Measurements from ENCODE around the gene PRDM11.
A peak's percentile ranks its signal among the peaks of the same experiment; 100 is the strongest.

Gene PRDM11

DNA sequence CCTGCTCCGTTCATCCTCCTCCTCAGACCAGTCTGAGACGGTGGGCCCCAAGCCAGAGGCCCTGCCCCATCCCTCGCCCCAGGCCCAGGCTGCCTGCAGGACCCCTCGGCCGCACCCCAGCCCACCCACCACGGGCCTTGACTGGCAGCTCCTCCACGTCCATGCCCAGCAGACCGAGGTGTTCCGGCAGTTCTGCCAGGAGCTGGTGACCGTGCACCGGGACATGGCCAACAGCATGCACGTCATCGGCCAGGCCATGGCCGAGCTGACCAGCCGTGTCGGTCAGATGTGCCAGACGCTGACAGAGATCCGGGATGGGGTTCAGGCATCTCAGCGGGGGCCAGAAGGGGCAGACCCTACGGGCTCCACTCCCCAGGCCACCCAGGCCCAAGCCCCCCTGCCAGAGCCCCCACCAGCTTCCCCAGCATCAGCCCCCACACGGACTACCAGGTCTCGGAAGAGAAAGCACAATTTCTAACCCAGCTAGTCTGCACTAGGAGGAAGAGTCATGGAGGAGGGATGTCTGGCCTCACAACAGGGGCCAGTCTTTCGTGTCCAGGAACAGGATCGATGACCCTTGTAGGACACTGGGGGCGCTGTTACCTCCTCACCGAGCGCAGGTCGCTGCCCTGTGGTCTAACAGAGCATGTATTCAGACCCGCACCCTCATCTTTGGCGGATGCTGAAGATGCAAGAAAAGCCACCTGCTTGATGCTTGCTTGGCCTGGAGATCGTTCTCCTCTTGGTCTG lies 66.3 kb downstream of the PRDM11 start:
- DNase-seq: no peak

DNA sequence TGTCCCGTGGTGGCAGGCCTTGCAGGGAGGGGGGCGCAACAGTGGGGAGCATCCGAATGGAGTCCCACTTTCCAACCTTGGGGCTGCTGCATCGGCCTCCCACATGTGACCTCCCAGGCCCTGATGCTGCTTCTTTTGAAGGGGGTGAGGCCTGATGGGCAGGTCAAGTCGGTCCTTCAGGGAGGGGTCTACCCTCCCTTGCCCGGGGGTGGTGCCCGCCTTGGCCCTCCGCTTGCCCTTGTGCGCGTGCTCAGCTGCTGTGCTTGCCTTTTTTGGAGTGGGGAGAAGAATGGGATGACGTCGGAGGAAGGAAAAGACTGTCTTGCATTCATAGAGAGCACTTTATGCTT lies 66.9 kb downstream of the PRDM11 start:
- DNase-seq: no peak

DNA sequence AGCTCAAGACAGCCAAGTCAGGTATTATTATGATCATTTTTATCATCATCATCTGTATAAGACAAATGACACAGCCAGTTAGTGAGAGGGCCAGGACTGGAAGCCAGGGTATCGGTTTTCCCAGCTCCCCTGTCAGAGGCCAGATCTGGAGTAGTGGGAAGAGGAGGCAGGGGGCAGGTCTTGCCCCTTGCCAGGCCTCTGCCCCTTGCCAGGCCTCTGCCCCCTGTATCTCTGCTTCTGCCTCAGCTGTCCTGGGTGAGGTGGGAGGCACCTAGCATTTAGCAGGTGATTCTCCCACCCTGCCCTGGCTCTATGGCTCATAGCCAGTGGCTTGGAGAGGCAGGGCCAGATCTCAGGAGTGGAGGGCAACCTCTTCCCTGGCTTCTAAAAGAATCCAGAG lies 67.3 kb downstream of the PRDM11 start:
- no peak for DNase-seq

DNA sequence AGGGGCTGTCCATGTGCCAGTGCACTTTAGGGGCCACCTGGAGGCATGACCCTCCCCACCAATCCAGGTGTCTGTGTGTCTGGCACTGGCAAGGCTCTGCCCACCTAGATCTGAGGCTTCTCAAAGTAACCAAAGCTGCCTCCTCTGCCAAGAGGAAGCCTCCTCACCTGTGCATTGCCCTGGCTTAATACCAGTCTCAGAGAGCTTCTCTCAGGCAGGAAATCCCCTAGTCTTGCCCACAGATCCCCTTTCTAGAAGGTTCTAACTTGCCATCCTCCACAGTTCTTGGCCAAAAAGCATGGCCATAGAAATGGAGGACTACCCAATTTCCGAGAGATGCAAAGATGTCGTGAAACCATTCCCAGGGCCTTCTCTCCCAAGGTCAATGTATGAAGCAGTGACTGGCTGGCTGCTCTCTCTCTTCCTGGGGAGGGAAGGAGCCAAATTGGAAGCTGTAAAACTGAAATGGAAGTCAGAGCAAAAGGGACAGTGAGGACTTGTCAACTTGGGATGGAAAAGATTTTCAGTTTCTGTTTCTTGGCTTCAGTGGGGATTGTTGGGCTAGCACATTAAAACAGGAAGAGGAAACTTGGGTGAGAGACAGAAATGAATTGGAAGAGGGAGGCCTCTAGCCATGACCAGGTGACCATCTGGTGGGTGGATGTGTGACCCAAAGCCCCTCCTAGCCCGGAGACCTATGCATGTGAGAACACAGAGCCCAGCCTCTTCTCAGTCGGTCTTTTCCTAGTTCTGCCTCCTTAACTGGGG lies 68.8 kb downstream of the PRDM11 start:
- no peak for DNase-seq

DNA sequence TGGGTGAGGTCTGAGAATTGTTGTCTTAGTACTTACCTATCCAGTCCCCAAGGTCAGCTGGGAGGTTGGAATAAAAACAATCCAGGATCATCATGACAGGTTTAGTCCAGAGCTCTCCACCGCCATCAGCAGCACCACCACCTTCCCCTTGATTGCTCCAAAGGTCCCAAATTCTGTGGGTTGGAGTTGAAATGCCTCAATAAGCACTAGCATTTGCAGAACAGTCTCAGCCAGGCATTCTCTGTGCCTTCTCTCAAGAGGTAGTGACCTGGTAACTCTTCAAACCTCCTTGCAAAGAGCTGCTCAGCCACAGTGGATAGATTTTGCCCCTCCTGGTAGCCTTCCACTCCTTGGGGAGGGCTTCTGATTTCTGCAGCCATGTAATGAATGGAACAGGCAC lies 69.6 kb downstream of the PRDM11 start:
- DNase-seq: no peak

DNA sequence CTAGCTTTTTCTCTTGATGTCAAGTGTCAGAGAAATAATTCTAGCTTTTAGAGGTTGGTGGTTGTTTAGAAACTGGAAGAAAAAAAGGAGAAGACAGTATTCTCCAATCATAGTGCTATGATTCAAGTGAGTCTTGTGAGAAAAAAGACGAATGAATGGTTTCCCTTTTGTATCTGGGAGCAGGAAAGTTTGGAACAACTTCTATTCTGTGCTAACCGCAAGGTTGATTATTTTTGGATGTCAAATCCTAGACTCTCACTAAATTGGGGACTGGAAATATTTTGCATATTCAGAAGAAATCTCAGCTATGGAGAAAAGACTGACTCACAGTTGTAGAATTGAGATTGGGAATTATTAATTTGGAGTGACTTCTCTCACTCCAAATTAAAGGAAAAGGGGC lies 70.5 kb downstream of the PRDM11 start:
- DNase-seq: no peak

DNA sequence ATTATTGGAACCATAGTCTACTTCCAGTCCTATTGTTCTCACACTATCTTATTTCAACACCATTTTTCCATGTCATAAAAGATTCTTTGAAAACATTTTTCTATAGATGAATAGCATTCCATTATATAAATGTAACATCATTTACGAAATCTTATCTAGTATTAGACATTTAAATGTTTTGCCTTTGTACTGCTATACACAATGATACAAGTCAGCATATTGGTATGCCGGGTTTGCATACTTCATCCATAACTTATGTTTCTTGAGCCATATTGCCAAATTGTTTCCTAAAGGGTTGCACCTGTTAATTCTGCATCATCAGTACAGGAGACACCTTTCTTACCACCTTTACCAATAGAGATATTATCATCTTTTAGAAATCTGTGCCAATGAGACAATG lies 71.6 kb downstream of the PRDM11 start:
- no peak for DNase-seq

DNA sequence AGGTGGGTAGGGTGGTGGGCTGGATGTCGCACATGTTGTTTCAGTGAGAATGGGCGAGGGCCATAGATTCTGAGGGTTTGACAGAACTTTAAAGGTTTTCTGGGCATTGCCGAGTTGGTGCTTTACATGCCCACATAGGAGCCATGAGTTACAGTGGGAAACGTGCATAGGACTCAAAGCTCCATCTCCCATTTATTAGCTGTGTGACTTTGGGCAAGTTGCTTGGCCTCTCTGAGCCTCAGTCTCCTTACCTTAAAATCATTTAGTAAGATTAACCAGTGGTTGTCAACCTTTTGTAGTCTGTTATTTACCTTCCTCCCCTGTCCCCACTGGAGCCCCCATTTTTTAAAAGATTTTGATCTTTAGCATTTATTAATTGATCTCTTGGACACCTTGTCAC lies 72.3 kb downstream of the PRDM11 start:
- no peak for DNase-seq

DNA sequence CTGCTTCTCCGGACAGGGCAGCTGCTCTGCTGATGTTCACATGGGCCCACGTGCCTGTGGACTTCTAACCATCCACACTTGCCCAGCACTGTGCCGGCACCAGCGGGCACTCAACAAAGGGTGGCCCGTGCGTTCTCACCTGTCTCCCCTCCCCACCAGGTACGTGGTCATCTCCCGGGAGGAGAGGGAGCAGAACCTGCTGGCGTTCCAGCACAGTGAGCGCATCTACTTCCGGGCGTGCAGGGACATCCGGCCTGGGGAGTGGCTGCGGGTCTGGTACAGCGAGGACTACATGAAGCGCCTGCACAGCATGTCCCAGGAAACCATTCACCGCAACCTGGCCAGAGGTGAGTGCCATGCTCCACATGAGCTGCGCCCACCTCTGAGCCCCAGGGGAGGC lies 73.0 kb downstream of the PRDM11 start:
- DNase-seq: no peak

DNA sequence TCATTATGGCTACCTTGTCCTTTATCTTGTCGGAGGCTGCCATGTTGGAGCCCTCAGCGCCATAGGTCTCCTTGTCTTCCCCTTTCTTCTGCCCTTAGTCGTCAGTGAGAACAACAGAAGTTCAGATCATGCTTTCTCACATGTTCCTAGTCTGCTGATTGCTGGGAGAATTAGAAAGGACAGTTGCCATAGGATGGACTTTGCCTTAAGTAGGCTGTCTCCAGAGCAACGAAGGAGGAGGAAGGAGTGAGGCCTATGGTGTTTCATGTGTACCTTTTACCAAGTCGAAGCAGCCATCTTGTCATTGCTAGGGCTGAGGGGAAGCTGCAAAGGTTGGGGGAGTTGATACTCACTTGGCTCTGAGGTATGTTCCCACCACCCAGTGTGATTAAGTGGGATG lies 77.1 kb downstream of the PRDM11 start:
- DNase-seq: no peak

DNA sequence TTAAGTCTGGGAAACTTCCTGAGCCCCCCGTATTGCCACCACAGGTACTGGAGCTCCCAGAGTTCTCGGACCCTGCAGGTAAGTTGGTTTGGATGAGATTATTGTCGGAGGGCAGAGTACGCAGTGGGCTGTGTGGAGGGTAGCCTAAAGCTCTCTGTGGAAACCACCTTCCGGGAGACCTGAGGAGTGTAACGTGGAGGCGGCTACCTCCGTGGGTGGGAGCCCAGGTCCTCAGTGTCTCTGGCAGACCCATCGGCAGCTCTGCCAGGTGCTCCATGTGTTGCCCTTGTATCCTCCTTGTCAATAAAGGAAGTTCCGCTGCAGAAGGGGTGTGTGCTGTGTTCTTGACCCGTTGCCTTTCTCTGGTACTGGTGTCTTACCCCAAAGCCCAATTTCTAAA lies 78.3 kb downstream of the PRDM11 start:
- DNase-seq: no peak

DNA sequence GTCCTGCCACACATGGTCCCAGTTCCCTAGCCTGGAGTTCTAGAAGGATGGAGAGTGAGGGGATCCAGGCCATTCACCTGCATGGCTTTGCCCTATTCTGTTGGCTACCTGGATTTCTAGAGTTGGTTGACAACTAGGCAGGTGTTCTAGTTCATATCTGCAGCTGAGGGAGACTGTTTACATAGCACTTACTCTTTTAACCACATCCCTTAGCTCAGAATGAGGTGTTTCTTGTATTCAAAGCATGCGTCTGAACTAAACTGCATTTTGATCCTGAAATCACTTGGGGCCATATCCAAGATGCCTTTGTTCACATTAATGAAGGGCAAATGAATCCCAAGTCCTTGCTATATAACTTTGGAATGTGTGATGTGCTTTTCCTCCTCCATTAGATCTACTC lies 78.8 kb downstream of the PRDM11 start:
- DNase-seq: no peak

DNA sequence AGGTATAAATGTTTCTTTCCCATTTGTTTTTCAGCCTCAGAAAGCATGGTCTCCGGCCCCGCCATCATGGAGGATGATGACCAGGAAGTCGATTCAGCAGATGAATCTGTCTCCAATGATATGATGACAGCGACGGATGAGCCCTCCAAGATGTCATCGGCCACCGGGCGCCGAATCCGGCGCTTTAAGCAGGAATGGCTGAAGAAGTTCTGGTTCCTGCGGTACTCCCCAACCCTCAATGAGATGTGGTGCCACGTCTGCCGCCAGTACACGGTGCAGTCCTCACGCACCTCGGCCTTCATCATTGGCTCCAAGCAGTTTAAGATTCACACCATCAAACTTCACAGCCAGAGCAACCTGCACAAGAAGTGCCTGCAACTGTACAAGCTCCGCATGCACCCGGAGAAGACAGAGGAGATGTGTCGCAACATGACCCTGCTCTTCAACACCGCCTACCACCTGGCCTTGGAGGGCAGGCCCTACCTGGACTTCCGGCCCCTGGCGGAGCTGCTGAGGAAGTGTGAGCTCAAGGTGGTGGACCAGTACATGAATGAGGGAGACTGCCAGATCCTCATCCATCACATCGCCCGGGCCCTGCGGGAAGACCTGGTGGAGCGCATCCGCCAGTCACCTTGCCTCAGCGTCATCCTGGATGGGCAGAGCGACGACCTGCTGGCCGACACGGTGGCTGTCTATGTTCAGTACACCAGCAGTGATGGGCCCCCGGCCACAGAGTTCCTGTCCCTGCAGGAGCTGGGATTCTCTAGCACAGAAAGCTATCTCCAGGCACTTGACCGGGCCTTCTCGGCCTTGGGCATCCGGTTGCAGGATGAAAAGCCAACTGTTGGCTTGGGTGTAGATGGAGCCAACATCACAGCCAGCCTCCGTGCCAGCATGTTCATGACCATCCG lies 79.8 kb downstream of the PRDM11 start:
- DNase-seq: no peak

DNA sequence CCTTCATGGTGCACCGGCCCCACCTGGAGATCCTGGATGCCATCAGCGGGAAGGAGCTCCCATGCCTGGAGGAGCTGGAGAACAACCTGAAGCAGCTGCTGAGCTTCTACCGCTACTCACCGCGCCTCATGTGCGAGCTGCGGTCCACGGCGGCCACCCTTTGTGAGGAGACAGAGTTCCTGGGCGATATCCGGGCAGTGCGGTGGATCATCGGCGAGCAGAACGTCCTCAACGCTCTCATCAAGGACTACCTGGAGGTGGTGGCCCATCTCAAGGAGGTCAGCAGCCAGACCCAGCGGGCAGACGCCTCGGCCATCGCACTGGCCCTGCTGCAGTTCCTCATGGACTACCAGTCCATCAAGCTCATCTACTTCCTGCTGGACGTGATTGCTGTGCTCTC lies 80.5 kb downstream of the PRDM11 start:
- no peak for DNase-seq

DNA sequence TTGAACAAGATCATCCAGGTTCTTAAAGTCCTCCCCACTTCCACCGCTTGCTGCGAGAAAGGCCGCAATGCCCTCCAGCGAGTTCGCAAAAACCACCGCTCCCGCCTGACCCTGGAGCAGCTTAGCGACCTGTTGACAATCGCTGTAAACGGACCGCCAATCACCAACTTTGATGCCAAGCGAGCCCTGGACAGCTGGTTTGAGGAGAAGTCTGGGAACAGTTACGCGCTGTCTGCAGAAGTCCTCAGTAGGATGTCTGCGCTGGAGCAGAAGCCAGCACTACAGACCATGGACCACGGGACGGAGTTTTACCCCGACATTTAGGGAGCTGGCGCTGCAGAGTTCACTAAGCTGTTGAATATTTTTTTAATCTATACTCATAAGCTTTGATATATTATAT lies 81.4 kb downstream of the PRDM11 start:
- no peak for DNase-seq

DNA sequence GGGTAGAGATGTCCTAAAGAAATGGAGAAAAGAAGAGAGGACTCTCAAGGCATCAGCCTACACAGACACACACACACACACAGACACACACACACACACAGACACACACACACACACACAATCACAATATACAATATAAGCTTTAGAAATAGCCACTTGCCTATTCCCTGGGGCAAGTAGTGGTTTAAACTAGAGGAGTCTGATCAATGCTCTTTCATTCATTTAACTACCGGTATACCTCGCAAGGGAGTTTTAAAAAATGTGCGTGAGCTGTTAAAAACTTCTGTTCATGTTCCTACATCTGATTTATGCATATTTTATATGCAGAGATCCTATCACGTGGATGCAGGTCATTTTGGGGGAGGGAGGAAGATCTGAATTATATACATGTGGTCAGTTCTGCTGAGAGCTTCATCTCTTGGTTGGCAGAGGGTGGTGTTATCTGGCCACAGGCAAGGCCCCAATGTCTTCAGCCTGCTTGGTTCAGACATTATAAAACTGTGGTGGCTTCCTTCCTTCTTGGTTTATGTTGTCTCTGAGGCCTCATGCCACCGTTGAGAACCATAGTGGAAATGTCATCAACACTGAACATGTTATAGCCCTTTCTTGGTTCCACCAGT lies 83.1 kb downstream of the PRDM11 start:
- no peak for DNase-seq

DNA sequence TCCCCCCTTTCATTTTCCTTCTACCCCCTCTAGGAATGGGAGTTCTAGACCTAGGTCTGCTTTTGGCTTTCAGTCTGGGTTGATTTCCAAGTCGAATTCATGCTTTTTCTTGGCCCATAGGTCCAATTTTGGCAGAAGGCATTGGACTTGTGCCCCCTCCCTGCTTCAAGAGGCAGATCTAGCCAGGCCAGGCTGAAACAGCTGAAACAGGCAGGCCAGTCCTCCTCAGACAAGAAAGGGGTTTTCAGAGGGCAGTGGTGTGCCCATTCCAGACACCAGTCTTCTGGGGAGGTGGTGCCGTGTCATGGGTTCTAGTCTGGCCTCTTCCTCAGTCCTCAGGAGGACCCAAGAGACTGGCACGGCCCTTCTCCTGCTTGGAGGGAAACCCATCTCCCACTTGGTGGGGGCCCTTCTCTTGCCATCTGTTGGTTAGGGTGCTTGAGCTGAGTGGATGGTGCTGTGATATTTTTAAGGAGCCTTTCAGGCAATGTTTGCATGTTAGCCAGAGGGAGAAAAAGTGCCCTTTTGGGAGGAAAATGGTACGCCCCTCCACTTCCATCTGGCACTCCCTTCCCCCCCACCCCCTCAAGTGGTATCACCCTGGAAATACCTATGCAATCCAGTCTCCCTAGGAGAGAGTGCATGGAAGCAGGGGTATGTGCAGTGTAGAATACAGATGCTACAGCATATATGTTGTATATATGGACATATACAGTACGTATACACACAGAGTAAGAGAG lies 86.1 kb downstream of the PRDM11 start:
- DNase-seq: no peak

DNA sequence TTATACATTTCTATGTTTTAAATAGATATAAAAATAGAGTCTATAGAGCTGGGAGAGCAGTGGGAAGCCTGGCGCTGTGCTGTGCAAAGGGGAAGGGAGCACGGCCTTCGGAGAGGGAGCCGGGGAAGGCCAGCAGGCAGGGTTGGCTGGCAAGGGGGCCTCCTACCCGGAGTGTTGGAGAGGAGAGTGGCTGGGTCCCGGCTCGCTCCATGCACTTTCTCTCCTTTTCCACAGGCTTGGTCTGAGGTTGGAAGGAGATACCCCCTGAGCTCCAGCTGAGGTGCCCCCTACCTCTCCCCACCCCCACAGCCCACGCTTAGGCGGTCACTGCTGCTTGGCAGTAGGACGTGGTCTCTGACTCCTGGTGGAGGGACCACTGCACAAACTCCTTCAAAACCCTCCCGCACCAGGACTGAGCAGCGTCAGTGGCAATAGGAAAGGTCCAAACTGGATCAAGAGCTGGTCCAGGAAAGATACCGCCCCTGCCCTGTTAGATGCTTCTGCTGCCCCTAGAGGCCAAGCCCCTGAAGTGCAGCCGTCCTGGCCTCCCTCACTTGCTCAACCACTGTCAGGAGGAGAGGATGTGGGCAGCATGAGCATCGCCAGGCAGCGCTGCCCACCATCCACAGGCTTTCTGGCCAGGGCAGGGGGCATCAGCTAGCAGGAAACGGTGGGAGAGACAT lies 86.8 kb downstream of the PRDM11 start:
- peak; percentile 42 to 55 for DNase-seq

DNA sequence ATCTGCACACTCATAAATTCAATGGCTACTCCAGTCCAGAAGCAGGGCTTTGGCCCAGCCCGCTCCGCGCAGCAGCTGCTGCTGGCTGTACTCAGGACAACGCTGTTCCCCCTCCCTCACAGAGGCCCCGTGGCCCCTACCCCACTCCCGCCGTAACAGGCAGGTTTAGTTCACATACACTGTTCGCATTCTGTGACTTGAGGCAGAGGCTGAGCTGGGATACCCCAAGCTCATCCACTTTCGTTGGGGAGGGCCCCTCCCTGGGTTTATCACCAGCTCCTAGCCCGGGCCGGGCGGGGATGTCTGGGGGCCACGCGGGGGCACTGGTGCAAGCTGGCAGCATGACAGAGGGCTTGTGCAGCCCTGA lies 87.3 kb downstream of the PRDM11 start:
- DNase-seq: no peak

DNA sequence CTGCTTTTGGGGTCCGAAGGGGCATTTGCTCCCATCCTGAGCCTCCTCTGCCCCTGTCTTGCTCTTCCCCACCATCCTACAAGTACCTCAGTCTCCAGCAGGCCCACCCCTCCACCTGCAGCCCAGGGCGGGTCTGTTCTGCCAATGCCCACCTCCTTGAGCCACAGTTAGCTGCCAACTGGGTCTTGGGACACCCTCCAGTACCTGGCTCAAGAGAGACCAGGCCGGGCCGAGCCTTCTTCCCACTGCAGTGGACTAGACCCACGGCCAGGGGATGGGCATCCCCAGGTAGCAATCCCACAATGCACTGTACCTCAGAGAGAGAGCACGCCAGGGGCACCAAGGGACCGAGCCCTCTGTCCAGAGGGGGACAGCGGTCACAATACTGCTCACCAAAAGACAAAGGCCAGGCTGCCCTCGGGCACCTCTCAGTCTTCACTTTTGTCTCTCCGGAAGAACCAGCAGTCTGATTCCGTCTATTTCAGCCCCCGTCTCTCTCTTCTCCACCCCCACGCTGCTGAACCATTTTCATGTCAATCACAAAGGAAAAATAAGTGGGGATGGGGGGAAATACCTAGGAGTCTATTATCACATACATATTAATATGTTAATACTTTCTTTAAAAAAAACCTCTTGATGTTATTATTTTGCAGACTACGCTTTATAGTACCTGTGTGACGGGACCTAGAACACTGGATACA lies 88.0 kb downstream of the PRDM11 start:
- DNase-seq: no peak

DNA sequence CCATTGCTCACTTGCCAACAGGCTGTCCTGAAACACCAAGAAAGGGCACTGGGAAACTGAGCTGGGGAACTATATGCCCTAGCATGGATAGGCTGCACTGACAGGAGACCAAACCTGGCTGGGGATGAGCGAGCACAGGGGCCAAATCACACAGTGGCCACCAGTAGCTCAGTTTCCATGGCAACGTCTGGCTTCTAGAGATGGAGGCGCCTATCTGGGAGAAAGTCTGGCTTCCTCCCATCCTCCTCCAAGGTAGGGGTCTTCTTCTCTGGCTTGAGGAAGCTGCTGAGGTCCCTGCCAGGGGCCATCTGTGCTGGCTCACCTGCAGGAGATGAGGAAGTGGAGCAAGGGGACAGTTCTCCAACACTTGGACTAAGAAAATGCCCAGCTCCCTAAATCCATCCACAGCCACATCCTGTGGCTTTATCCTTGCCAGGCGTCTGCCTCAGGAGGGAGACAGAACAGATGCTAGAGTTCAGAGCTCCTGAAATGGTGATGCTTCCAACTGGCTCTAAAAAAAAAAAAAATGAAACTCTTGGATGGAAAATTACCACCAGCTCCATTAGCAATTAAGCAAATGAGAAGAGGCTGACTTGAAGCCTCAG lies 91.4 kb downstream of the PRDM11 start:
- no peak for DNase-seq

Measured in CD4-positive, alpha-beta T cell treated with Interferon alpha-2 for 1 hour (primary cell).